ENCODE results near the gene BNIP1. TPM values are rescaled to one million over a fixed set of nuclear protein-coding genes. Genes with fewer than 3 reads are reported as not detected.

The BNIP1 gene
- 10 to 100 TPM; 20.5 to 21.4 TPM for total RNA-seq
- 37.6 TPM for polyA plus RNA-seq (ENCODE audit: insufficient read depth, low read depth, low replicate concordance)
- long read RNA-seq, donor 1, transcript BNIP1-202 (6 exons, 1,184 nt): major isoform, 8 of 15 reads
- long read RNA-seq, donor 1, partial matches to known transcripts: 5 of 15 reads
- long read RNA-seq, donor 1, other reads (novel, unspliced or antisense): 0 of 15 reads
- long read RNA-seq, donor 2, transcript BNIP1-202 (6 exons, 1,184 nt): major isoform, 12 of 12 reads
- long read RNA-seq, donor 2, partial matches to known transcripts: 0 of 12 reads
- long read RNA-seq, donor 2, other reads (novel, unspliced or antisense): 0 of 12 reads

- no peaks in the 10 kb centered on the region for H3K4me1 ChIP-seq
- H3K9me3 ChIP-seq: no peaks in the 10 kb centered on the region
- TF ChIP-seq POLR2A (IDR thresholded peaks at IDR 0.05): no peak
- peak; percentile 90 to 99 (median 95) for TF ChIP-seq CTCF (IDR thresholded peaks at IDR 0.05)
- peak within 1 kb of the TSS; percentile 86 to 88 for H3K27ac ChIP-seq
- WGBS, 2 donors: 0% methylated on average over 40 to 48 of the region's 48 CpGs
- intact Hi-C loops (cut with DNase I; ENCODE audit: low total_unique reads): no loop called here
- H3K36me3 ChIP-seq (ENCODE audit: low read depth, missing control alignments): no peaks in the 10 kb centered on the region
- H3K4me3 ChIP-seq: peak within 1 kb of the TSS; percentile 74 to 94
- DNase-seq: peak; percentile 98
- no peaks in the 10 kb centered on the region for H3K27me3 ChIP-seq
Measured at GRCh38 chr5:173144200-173145176, at the start of gene BNIP1. Gene BNIP1, plus strand, starts transcription at chr5:173144531. Its CDS starts 15 bp downstream, at chr5:173144546.

- DNase-seq: no peak
- Histone ChIP-seq H3K4me1 (peaks cover 11% of the 10 kb centered on the region), H3K27ac (no peak overlapping the region), H3K4me3 (no peak overlapping the region), H3K9me3 (no peaks in the 10 kb centered on the region), H3K27me3 (no peaks in the 10 kb centered on the region), H3K36me3 (ENCODE audit: low read depth, missing control alignments) (no peaks in the 10 kb centered on the region)
- TF ChIP-seq POLR2A (IDR thresholded peaks at IDR 0.05): no peak
- TF ChIP-seq CTCF (IDR thresholded peaks at IDR 0.05): no peak
- intact Hi-C loops (cut with DNase I; ENCODE audit: low total_unique reads): no loop called here
Measured at GRCh38 chr5:173098787-173099186, 45.5 kb upstream of the BNIP1 start.

- intact Hi-C loops (cut with DNase I; ENCODE audit: low total_unique reads): no loop called here
- H3K27me3 ChIP-seq: no peaks in the 10 kb centered on the region
- H3K36me3 ChIP-seq (ENCODE audit: low read depth, missing control alignments): no peaks in the 10 kb centered on the region
- TF ChIP-seq POLR2A (IDR thresholded peaks at IDR 0.05) (no peak), CTCF (IDR thresholded peaks at IDR 0.05) (no peak)
- DNase-seq: no peak
- H3K27ac ChIP-seq: no peak overlapping the region
- H3K4me1 ChIP-seq: peaks cover 5% of the 10 kb centered on the region
- H3K9me3 ChIP-seq: no peaks in the 10 kb centered on the region
- H3K4me3 ChIP-seq: no peak overlapping the region
- WGBS, 2 donors: 95 to 100% methylated on average over 1 of the region's 1 CpG
Measured at GRCh38 chr5:173099461-173099860, 44.9 kb upstream of the BNIP1 start.

- DNase-seq: no peak
- H3K4me3 ChIP-seq: no peak overlapping the region
- H3K4me1 ChIP-seq: no peaks in the 10 kb centered on the region
- WGBS, 2 donors: 43 to 59% methylated on average over 2 of the region's 2 CpGs
- no peak for TF ChIP-seq POLR2A (IDR thresholded peaks at IDR 0.05)
- no peak for TF ChIP-seq CTCF (IDR thresholded peaks at IDR 0.05)
- H3K27me3 ChIP-seq: no peaks in the 10 kb centered on the region
- H3K9me3 ChIP-seq: no peaks in the 10 kb centered on the region
- intact Hi-C loops (cut with DNase I; ENCODE audit: low total_unique reads): no loop called here
- H3K36me3 ChIP-seq (ENCODE audit: low read depth, missing control alignments): no peaks in the 10 kb centered on the region
- H3K27ac ChIP-seq: no peak overlapping the region
Measured at GRCh38 chr5:173101245-173101644, 43.1 kb upstream of the BNIP1 start.

Data from testis (tissue), 5 donors.